ENCODE data around the gene SYNE1. TPM values are rescaled to one million over a fixed set of nuclear protein-coding genes. Genes with fewer than 3 reads are reported as not detected.

The SYNE1 gene
- total RNA-seq, 6 experiments from 2014 or later: 60.0 to 69.0 (median 66.9) TPM

- peaks cover 11% of the 10 kb centered on the region; the same call in 1 of the 2 replicates for H3K4me1 Mint-ChIP-seq (ENCODE audit: low read depth)
- H3K27me3 Mint-ChIP-seq (ENCODE audit: insufficient read depth): no peaks in the 10 kb centered on the region; the same call in none of the 2 replicates
- H3K9me3 Mint-ChIP-seq: no peaks in the 10 kb centered on the region
- H3K27ac Mint-ChIP-seq: no peak overlapping the region
- no peak overlapping the region for H3K4me3 Mint-ChIP-seq
- TF ChIP-seq CTCF (IDR thresholded peaks at IDR 0.05): no peak
- H3K36me3 Mint-ChIP-seq (ENCODE audit: low read depth): peaks cover 45% of the 10 kb centered on the region
- DNase-seq: no peak
Measured at GRCh38 chr6:152351110-152351509, 286.1 kb downstream of the SYNE1 start.

- no peak overlapping the region for H3K4me3 Mint-ChIP-seq
- H3K27ac Mint-ChIP-seq: peak overlapping the region; percentile 75
- H3K27me3 Mint-ChIP-seq (ENCODE audit: insufficient read depth): no peaks in the 10 kb centered on the region; the same call in none of the 2 replicates
- peaks cover 42% of the 10 kb centered on the region for H3K36me3 Mint-ChIP-seq (ENCODE audit: low read depth)
- H3K4me1 Mint-ChIP-seq (ENCODE audit: low read depth): peaks cover 11% of the 10 kb centered on the region; the same call in 1 of the 2 replicates
- no peak for TF ChIP-seq CTCF (IDR thresholded peaks at IDR 0.05)
- peak; percentile 20 for DNase-seq
- no peaks in the 10 kb centered on the region for H3K9me3 Mint-ChIP-seq
Measured at GRCh38 chr6:152348116-152348515, 289.0 kb downstream of the SYNE1 start.

GRCh38 chr6:152343735-152344360 lies 293.3 kb downstream of the SYNE1 start:
- no peak overlapping the region for H3K4me3 Mint-ChIP-seq
- H3K27ac Mint-ChIP-seq: no peak overlapping the region
- DNase-seq: no peak
- peaks cover 17% of the 10 kb centered on the region for H3K4me1 Mint-ChIP-seq (ENCODE audit: low read depth)
- no peaks in the 10 kb centered on the region for H3K27me3 Mint-ChIP-seq (ENCODE audit: insufficient read depth)
- H3K36me3 Mint-ChIP-seq (ENCODE audit: low read depth): peaks cover 36% of the 10 kb centered on the region; the same call in 1 of the 2 replicates
- no peak for TF ChIP-seq CTCF (IDR thresholded peaks at IDR 0.05)
- H3K9me3 Mint-ChIP-seq: no peaks in the 10 kb centered on the region

GRCh38 chr6:152341596-152341995 lies 295.6 kb downstream of the SYNE1 start:
- H3K36me3 Mint-ChIP-seq (ENCODE audit: low read depth): peaks cover 31% of the 10 kb centered on the region

GRCh38 chr6:152338335-152339125 lies 298.6 kb downstream of the SYNE1 start:
- no peaks in the 10 kb centered on the region for H3K9me3 Mint-ChIP-seq
- no peaks in the 10 kb centered on the region; the same call in 1 of the 2 replicates for H3K27me3 Mint-ChIP-seq (ENCODE audit: insufficient read depth)
- H3K27ac Mint-ChIP-seq: peak overlapping the region; percentile 10; the same call in 1 of the 2 replicates
- peaks cover 18% of the 10 kb centered on the region for H3K4me1 Mint-ChIP-seq (ENCODE audit: low read depth)
- peak; percentile 12 for DNase-seq
- H3K4me3 Mint-ChIP-seq: no peak overlapping the region
- peak; percentile 91 for TF ChIP-seq CTCF (IDR thresholded peaks at IDR 0.05)
- H3K36me3 Mint-ChIP-seq (ENCODE audit: low read depth): peaks cover 39% of the 10 kb centered on the region

More at GRCh38 chr6:152341596-152341995, 295.6 kb downstream of the SYNE1 start:
- no peak for TF ChIP-seq CTCF (IDR thresholded peaks at IDR 0.05)
- Mint-ChIP-seq H3K27me3 (ENCODE audit: insufficient read depth) (no peaks in the 10 kb centered on the region), H3K4me1 (ENCODE audit: low read depth) (peaks cover 14% of the 10 kb centered on the region), H3K4me3 (no peak overlapping the region), H3K27ac (no peak overlapping the region), H3K9me3 (no peaks in the 10 kb centered on the region)
- no peak for DNase-seq
